HG03045 (cell line): ENCODE data around the gene CCDC196.
"Not testable (repeated sequence)": the region's sequence is repeated elsewhere in the genome, so short reads cannot be mapped to it uniquely, and the experiment has no call there.

Experiments used
- ATAC-seq: cut with Tn5 transposase; IDR thresholded peaks from one replicate; pipeline ENCODE4 v1.9.1; 2021; ENCODE audit warnings: mild to moderate bottlenecking, moderate library complexity; ENCODE audit not compliant: unreplicated experiment

Gene CCDC196

DNA sequence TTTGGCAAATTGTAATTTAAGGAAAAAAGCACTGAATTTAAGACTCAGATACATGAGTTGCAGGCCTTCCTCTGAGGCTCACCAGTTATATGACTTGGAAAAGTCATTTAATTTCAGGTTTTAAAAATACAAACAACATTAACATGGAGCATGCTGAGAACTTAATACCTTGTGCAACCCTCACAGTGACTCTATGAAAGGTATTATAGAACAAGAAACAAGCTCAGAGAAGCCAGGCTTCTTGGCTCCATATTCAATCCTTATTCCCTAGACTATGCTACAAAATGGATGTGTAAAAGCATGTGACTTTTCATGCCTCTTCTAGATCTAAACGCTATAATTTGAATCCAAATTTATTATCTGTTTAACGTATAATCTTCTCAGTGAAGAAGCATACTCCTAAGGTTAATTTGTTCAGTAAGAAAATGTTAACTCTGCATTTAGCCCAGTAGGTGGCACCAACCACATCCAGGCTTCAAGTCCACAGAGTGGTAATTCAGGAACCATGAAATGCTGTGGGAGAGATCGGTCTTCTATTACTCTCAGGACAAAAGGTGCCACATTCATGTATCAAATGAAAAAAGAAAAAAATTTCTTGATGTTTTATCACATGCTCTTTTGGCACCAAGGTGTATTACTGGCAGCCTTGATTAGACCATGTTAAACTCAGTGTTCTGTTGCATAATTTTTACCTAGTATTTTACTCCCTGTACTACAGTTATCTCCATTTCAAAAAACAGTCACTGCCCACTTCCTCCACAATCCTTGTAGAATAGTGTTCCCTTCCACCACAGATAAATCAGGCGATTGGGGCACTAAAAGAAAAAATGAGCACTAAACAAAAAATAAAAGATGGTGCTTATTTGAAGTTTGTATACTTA, 9.3 kb downstream of the CCDC196 start:
- ATAC-seq: no peak

DNA sequence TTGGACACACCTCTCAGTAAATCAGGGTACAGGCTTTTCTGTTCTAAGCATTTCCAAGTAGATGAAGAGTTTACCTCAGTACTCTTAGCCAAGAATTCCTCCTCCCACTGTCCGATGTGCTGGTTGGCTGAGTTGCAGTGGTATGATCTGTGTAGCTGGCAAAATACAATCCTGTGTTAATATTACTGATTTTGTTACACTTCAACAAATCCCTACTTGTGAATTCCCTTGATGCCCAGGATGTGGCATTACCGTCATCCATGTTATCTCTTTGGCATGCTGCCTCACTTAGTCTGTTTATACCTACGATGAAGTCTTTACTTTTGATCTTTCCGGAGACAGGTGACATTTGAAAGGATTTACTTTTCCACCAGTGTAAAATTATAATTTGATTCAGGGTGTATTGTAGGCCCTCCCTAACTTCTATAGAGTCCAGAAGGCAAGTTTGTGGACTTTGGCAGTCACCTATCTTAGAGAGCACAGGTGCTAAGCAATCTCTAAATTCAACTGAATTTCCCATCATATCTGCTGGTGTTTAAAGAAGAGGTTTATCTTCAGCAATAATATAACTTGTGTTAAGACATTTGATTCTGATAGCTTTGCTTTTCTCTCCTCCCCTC, 10.1 kb downstream of the CCDC196 start:
- no peak for ATAC-seq

DNA sequence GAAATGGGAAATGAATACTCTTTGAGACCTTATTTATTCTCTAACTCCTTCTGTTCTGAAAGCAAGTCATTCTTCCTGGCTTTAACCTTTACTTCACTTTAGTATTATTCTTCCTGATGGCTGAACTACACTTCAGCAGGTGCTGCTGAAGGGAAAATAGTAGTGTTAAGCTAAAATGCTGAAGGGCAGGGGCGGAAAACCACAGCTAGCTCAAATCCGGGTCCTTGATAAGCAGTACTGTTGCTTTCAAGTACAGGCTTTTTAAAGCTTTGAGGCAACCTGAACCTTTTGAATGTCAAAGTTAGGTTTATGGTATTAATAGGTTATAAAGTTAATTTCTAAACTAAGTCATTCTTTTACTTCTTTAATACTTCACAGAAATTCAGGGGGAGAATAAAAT, 10.7 kb downstream of the CCDC196 start:
- ATAC-seq: no peak

DNA sequence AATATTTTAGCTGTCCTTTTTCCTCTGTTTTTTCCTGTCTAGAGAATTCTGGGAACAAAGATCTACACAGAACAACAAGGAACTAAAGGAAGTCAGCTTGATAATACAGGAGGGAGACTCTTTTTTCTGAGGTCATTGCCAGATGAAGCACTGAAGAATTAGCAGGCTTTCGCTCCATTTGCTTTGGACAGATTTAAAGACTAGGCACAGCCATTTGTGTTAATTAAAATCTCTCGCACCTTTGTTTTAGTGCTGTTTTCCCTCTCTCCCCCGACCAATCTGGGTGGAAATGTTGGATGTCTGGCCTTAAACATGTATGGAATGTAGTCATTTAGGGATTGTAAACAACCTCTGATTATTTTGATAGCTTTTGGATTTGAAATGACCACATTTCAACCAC, 12.1 kb downstream of the CCDC196 start:
- ATAC-seq: no peak

DNA sequence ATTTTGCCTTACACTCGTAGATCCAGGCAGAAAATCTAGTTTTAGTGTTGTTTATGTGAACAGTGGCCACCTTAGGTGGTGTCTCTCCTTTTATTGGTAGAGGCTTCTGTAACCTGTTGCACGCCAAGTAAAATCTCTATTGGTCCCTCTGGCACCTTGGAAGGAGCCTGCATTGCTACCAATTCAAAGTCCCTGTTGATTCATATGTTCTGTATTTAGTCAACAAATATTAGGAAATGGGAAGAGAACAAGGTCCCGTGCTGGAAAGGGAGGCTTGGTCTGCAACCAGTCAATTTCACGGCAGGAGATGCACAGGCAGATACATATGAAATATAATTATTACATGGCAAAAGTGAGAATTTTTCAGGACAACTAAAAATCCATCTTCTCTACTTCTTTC, 15.4 kb downstream of the CCDC196 start:
- ATAC-seq: no peak

DNA sequence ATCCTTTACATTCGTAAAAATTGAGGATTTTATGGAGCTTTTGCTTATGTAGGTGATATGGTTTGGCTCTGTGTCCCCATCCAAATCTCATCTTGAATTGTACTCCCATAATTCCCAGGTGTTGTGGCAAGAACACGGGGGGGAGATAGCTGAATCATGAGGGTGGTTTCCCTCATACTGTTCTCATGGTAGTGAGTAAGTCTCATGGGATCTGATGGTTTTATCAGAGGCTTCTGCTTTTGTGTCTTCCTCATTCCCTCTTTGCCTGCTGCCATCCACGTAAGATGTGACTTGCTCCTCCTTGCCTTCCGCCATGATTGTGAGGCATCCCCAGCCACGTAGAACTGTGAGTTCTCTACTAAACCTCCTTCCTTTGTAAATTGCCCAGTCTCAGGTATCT, 16.7 kb downstream of the CCDC196 start:
- not testable (repeated sequence) for ATAC-seq

DNA sequence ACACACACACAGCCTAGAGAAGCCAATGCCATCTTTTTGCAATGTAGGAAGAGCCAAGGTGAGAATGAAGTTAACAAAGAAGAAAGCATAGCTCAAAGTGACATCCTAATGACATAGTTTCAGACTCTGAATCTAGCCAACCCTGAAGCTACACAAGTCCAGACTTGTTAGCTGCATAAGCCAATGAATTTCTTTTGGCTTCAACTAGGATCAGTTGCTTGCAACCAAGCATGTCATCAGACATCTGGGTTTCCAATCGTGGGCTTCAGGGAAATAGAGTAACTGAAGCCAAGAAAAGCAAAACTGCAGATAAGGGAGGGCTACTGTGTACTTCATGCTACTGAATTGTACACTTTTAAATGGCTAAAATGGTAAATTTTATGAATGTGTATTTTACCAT, 17.4 kb downstream of the CCDC196 start:
- ATAC-seq: no peak

DNA sequence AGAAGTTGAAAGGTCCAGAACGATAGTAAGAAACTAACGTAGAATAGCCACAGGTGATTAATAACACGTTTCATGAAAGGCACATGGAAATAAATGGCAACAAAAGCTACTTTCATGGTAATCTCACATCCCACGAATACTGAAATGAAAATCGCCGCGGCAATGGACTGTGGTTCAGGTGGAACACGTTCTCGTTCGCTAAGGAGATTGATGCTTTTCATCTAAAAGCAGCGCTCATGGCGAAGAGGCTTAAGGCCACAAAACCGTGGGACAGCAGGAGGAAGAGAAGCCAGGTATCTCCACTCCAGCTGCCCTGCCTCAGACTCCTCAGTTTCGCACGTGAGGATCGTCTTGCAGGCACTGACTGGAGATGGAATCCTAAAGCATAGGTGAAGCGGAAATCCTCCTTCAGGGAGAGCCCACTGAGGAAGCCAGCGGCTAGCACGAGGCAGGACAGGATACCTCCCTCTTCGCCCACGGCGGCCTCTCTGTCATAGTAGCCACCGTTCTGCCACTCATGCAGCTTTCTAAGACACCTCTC, 21.1 kb downstream of the CCDC196 start:
- peak; percentile 21 for ATAC-seq

DNA sequence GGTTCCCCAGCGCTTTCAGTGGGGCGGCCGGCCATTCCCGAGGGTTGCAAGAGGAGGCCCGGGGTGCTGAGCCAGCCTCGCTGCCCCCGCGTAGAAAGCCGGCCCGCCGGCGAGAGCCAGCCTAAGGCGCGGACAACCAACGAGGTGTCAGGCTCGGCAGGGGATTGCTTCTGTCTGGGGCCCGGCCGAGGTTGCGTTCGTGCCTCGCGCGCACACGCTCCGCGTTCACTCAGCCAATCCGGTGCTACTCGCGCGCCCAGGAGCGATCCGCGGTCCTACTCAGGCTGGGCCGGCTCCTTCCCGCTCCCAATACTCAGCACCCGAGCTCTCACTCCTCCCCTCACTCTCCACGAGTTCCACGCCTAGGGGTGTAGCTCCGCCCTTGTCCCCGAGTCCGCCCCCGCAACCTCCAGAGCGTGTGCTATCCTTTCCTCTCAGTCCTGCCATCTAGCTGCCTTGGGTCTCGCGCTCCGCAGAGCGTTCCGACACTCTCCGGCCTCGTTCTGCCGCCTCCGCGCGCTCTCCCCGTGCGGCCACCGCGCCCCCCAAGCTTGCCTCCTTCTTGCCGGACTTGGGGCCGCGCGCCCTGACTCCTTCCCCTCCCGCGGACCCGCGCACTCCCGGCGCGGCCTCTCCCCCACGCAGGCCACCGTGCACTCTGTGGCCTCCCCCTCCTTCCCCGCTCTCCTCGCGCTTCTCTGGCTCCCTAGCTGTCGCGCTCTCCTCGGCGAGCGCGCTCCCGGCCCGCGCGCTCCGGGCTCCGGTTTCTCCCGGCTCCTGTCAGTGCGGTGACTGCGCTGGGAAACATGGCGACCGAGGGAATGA, 21.8 kb downstream of the CCDC196 start, which contains the start of gene GPHN:
TSS of gene GPHN (plus strand) at position 426 of the 825 bp plus-strand sequence.
- peak; percentile 85 for ATAC-seq

DNA sequence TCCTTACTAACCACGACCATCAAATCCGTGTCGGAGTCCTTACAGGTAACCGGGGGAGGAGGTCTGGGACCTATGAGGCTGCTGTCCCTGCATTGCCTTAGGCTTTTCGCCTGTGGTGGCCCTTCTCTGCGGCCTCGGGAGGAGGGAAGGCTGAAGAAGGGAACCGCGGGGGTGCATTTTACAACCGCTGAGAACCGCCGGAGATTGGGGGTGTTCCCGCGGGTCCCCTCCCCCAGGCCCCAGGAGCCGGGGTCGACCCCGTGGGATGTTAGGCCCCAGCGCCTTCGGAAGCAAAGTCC, 22.3 kb downstream of the CCDC196 start:
- peak; percentile 2 for ATAC-seq

DNA sequence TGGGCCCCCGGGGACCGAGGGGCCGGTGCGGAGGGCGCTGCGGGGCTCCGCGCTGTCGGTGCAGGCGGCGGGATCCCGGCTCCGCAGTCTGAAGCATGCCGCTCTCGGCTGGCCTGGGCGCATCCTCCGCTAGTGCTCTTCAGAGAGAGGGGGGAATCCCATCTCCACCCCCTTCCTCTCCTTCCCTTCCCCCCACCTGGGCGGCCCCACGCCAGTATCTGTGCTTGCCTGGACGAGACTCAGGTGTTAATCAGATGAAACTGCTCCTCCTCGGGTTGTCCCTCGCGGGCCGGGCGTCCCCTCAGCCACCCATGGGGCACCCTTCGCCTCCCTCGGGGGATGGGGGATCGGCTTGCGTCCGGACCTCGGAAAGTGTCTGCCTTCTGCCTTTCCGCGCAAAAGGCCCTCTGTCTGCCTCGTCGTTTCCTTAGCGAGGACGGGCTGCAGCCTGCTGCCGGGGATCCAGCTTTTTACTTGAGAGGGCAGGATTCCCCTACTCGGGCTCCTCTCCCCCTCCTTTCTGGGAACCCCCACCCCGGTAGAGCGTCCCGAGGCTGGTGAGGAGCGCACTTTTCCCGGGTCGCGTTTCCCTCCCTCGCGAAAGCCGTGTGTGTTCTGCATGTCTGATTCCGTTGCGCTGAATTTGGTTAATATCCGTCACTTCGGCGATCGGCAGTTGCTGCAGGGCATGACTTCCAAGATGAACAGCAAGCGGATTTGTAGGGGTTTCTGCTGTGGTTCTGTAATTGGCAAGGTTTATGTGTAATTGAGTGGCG, 22.9 kb downstream of the CCDC196 start:
- peak; percentile 32 for ATAC-seq

DNA sequence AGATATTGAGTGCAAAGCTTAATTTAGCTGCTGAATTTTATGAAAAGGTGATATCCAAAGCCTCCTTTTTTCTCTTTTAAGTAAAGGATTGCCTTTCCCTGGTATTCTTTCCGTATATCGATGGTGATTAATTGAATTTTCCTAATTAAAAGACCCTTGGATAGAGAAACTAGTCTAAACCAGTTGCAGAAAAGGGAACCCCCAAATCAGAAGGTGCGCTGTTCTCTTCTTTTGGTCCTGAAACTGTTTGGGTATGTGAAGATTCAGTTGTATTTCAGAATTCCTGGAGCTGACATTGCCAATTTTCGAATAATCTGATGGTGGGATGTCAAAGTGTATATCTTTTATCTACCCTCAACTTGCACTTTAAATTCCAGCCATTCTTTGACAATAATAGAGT, 23.7 kb downstream of the CCDC196 start:
- ATAC-seq: no peak

DNA sequence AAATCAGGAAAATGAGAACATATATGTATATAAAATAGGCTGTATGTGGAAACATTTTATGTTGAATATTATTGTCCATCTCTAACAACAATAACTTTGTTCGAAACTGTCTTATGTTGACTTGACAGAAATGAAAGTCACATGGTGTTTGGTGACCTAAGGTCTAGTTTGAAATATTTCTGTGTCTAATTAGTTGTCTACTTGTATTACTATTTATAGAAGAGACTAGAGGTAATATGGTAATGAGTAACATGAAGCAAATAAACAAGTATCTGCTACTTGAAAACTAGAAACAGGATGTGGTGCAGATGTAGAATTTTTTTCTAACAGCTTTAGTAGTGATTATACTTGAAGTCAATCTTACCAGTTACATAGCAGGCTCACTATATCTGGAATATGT, 25.7 kb downstream of the CCDC196 start:
- no peak for ATAC-seq

DNA sequence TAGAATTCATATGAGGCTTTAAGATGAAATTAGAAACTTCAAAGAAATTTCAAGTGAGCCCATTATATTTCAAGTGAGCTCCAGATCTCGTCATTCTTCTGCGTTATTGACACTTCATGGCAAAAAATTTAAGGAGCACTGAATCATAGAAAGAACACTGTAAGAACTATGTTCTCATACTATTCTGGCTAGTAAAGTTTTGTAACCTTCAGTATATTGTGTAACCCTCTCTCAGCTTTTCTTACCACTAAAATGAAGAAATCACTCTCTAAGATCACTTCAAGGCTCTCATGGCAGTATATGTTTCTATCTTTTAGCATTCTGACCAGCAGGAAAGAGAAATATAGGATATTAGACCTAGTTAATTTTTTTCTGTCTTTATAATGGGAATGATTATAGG, 28.0 kb downstream of the CCDC196 start:
- ATAC-seq: no peak

DNA sequence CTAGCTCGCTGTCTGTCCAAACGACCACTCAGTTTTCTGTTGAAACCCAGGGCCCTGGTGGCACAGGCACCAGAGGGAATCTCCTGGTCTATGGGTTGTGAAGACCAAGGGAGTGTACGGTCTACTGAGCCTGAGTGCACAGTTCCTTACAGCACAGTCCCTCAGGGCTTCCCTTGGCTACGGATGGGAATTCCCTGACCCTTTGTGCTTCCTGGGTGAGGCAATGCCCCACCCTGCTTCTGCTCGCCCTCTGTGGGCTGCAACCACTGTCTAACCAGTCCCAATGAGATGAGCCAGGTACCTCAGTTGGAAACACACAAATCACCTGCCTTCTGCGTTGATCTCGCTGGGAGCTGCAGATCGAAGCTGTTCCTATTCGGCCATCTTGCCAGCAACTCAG, 44.4 kb downstream of the CCDC196 start:
- ATAC-seq: no peak

DNA sequence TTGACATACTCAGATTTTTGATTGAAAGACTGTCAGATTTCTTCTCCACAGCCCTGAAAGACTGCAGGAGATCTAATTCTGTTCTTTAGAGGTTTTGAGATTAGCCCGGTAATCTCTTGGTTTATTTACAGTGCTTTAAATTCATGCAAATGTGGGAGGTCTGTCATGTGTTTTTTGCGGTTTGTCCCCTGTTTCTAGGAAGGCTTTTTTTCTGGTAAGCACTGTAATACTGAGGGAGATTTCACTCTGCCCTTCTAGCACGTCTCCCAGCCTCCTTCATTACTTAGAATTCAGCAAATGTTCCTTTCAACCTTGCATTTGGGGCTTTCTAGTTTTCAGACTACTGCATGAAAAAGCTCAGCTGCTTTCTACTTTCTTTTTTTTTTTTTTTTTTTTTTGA, 52.9 kb downstream of the CCDC196 start:
- ATAC-seq: no peak

DNA sequence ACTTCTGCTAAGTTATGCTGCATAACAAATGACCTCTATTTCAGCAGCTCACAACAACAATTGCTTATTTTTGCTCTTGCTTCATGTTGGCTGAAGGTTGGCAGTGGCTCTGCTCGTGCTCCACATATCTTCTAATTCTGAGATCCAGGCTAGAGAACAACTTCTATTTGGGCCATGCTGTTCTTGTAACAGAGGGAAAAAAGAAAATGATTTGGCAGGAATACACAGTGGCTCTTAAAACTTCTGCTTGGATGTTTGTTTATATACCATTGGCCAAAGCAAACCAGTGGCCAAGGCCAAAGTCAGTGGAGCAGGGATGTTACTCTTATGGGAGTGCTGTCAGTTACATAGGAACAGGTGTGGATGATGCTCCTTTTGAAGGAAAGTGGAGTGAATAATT, 53.9 kb downstream of the CCDC196 start:
- no peak for ATAC-seq

DNA sequence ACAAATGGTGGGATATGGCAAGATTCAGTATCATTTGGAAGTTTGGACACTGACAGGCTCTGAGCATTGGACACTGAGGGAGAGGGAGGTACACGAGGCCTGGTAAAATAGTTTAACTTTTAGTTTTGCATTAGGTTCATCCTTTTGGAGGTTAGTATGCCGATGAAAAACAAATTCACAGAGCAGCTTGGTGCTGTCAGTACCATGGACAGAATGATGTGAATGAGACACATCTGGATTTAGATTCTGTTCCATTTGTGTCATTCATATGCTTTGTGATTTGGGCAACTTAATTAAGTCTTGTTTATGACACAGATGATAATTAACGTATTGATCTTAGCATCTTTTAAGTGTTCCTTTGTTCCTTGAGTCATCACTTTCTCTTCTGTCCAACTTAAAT, 55.5 kb downstream of the CCDC196 start:
- ATAC-seq: no peak

DNA sequence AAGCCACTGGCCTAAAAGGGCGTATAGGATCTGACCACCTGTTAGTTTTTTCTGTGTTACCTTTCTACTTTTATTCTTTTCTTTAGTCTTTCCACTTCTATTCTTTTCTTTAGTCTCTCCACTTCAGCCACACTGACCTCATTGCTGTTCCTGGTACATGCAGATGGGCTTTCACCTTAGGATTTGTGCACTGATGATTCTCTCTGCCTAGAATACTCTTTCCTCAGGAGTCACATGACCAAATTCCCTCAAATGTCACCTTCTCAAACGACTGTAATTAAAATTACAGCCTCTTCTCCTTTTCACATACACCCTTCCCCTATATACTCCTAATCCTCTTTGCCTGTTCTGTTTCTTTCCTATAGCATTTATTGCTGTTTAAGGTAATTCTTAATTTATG, 57.8 kb downstream of the CCDC196 start:
- ATAC-seq: no peak

DNA sequence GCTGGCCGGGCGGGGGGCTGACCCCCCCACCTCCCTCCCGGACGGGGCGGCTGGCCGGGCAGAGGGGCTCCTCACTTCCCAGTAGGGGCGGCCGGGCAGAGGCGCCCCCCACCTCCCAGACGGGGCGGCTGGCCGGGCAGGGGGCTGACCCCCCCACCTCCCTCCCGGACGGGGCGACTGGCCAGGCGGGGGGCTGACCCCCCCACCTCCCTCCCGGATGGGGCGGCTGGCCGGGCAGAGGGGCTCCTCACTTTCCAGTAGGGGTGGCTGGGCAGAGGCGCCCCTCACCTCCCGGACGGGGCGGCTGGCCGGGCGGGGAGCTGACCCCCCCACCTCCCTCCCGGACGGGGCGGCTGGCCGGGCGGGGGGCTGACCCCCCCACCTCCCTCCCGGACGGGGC, 59.0 kb downstream of the CCDC196 start:
- ATAC-seq: not testable (repeated sequence)

DNA sequence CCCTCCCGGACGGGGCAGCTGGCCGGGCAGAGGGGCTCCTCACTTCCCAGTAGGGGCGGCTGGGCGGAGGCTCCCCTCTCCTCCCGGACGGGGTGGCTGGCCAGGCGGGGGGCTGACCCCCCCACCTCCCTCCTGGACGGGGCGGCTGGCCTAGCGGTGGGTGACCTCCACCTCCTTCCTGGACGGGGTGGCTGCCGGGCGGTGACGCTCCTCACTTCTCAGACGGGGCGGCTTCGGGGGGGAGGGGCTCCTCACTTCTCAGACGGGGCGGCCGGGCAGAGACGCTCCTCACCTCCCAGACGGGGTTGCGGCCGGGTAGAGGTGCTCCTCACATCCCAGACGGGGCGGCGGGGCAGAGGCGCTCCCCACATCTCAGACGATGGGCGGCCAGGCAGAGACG, 59.6 kb downstream of the CCDC196 start:
- ATAC-seq: not testable (repeated sequence)
